GM19455 (cell line): Measurements from ENCODE around the gene NTM.

Experiments
- ATAC-seq: cut with Tn5 transposase; IDR thresholded peaks from one replicate; pipeline ENCODE4 v1.9.1; 2021; ENCODE audit not compliant: unreplicated experiment

The NTM gene

GRCh38 chr11:131540676-131541075 is 170.3 kb downstream of the NTM start:
- no peak for ATAC-seq

DNA sequence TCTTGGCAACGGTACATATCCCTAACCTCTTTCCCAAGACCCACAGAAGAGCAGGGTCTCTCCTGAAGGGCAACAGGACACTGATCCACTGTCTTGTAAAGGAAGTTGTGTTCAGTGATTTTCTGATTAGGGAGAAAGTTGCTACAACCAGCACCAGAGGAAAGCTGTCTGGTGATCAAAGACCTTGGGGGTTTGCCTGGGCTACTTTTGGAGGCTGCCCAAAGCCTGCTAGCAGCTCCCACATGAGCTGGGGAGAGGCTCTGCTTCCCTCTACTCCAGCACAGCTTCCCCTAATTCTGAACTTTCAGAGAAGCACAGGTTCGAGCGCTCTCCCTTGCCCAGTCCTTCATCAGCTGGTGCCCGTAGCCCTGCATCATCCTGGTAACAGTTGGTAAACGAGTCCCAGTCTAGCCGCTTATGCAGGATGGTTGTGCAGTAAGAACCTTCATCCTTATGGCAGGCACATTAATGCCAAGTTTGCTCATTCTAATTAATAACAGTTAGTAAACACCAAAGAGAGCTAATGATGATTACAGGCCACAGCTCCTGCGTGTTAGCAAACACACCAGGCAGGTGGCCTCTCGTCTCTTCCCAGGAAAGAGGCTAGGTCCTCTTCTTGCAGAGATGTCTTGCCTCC is 173.1 kb downstream of the NTM start:
- no peak for ATAC-seq

DNA sequence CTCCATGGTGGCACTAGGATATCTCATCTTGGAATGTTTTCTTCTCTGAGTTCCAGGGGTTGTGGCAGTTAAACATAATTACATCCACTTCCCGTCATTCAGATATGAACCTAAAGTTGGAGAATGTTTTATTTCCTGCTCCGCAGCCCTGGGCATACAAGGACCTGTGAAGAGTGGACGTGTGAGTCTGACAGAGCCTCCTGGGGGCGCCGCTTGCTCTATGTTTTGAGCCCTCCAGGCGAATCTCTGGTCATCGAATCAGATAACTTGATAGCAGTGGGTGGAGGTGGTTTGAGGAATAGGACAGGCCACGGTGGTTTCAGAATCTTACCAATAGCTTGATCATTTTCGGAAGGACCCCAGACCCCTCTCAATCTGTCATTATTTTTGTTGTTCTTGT is 174.2 kb downstream of the NTM start:
- no peak for ATAC-seq

DNA sequence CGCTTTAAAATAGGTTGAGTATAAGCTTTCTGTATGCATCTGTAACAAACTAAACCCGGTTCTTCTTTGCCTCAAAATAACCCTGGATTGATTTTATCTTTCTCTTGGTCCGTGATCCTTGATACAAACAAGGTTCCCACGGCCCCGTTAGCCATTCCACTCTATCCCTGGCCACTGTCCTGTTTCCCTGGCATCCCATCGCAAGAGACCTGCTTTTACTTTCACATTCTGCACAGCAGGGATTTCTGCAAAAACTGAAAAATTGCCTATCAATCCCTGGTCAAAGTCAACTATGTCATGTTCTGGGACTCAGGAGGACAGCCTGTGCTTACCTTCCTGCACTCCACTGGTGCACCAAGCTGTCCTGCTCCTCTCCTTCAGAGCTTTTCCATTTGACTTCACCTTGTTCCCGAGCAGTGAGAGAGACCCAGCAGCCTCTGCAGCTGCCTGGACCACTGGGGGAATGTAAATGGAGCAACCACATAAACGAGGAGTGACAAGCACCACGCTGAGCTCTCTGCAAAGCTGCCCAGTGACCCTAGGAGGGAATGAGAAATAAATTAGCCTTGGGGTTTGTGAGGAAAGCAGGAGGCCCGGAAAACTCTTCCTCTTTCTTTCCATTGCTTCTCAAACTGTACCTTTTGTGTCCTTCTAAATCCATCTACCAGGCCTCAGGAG is 175.9 kb downstream of the NTM start:
- ATAC-seq = no peak

DNA sequence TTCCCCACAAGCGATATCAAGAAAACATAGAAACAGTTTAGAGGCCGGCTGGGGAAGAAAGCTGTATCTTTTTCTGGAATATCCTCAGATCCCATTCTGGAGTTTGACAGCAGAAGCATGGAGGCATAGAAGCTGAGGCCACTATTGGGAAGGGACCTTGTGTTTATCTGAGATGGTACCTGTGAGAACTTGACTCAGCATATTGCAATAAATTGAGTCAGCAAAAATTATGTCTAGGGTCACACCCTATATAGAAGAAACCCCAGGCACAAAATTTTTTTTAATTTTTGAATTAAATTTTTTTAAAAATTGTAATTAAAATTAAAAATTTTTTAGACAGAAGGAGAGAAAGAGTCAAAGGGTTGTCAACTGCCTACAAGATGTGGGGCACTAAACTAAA is 178.7 kb downstream of the NTM start:
- no peak for ATAC-seq

DNA sequence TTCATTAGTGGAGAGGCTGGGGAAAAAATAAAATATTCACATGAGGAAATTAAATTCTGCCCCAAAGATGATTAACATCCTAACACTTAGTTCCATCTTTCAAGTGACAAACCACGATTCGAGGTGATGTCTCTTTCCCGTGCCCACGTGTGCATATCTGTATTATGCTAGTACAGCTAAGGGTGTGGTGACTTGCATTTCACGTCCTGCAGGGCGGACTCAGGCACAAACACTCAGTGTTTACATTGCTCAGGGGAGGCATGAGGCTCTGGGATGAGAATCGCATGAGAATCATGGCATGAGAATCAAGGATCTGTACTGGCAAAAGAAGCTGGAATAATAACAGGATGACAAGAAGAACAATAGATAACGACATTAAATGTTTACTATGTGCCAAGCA is 179.4 kb downstream of the NTM start:
- no peak for ATAC-seq

GRCh38 chr11:131560287-131560686 is 189.9 kb downstream of the NTM start:
- no peak for ATAC-seq

DNA sequence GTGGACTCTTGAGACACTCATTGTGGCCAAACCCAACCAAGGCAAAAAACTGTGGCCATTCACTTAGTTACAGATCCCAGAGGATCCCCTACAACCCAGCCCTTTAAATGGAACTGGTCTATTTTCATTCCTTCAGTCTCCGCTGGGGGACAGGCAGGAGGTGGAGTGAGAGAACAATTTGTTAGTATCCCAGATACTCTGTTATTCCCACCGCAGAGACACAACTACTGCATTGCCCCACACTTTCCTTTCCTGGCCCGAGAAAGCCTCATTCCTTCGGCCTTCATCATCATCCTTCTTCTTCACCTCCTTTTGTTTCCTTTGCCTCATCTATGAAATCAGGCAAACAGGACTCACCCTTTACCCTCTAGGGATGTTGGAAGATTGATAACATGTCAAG is 191.1 kb downstream of the NTM start:
- ATAC-seq = no peak

DNA sequence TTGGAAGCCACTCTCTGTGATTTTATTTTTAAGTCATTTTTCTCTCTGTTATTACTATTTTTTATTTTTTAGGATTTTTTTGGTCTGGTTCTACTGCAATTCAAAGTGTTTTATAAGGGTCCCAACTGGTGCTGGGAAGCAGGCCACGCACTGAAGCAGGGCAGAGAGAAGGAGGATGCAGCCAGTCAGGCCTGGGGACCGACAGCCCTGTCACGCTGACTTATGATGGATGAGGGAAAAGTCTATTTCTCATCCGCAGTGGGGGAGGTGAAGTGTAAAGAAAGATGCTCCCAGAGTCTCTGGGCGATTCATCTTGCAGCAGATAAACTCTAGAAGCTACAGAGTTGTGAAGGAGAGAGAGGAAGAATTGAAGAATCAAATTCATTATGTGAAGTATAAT is 191.6 kb downstream of the NTM start:
- no peak for ATAC-seq

- no peak for ATAC-seq
These were observed 197.9 kb downstream of the NTM start for GRCh38 chr11:131568318-131568717.

- ATAC-seq = no peak
These were observed 201.2 kb downstream of the NTM start for GRCh38 chr11:131571571-131571970.

- no peak for ATAC-seq
These were observed 202.0 kb downstream of the NTM start for GRCh38 chr11:131572423-131572822.

- no peak for ATAC-seq
These were observed 209.5 kb downstream of the NTM start for GRCh38 chr11:131579932-131580387.

DNA sequence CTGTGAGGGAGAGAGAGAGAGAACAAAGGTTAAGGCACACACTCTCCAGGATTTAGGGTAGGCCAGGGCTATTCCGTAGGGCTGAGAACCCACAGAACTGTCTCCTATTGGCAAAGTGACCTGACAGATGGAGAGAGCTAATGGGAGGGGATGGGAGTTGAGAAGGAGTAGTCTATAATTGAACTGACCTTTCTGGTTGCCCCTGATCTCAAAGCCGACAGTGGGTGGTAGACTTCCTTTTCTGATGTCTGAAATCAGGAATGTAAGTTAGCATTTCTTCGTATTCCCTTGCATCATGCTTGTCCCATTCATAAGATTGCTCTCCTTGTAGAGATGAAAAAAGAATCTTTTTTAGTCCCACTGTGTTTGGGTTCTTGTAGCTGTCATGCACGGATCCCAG is 210.1 kb downstream of the NTM start:
- ATAC-seq = no peak

- ATAC-seq = no peak
These were observed 210.6 kb downstream of the NTM start for GRCh38 chr11:131581046-131581445.

DNA sequence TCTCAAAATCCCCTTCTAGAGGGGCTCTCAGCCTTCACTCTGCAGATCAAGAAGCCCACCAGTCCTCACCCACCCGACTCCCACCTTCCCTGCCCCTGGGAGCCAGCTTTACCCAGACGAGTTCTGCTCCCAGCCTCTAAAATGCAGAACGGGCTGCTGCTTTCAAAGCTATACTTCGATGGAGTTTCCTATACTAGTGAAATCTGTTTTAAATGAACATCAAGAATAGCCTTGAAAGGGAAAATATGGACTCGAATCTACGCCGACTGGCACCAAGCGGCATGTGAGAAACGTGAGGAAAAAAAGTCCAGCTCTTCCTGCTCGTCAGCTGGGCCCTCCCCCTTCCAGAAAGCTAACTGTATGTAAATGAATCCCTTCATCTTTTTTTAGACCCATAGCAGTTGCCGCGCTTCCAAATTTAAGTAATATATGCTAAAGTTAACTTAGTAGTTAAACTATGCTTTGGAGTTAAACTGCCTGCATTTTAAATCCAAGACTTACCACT is 211.7 kb downstream of the NTM start:
- no peak for ATAC-seq

DNA sequence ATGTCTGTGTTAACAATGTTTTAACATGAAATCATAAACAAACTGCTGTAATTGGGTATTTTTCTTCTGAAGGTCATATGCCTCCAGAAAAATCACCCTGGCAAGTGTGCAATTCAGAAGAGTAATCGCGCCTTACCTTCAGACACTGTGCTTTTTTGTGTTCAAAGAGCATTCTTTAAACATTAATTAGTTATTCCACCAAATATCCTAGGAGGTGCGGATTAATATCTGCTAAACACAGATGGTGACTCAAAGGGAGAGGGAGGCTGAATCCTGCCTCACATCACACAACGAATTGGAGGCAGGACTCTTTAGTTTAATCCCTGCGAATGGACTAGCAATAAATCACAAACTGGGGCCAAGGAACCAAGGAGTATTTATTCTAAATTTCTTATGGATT is 213.0 kb downstream of the NTM start:
- ATAC-seq = no peak

GRCh38 chr11:131583938-131584337 is 213.5 kb downstream of the NTM start:
- no peak for ATAC-seq

- ATAC-seq = no peak
These were observed 214.6 kb downstream of the NTM start for GRCh38 chr11:131584785-131585592.

GRCh38 chr11:131588057-131588456 is 217.6 kb downstream of the NTM start:
- no peak for ATAC-seq

GRCh38 chr11:131591051-131591461 is 220.6 kb downstream of the NTM start:
- ATAC-seq = no peak

DNA sequence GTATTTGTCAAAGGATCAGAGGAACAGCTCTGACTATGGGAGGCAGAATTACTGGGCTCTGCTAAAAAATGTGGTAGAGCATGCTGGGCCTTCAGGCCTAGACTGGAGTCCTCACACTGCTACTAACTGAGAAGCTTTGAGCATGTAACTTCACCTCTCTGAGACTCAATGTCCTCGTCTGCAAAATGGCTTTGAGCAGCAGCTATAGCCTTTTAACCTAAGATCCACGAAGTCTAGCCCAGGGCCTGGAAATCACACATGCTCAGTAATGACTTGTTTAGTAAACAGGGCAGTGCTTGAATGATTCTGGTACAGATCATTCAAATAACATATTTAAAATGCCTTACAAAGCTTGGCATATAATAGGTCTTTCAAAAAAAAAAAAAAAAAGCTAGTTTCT is 221.7 kb downstream of the NTM start:
- ATAC-seq = no peak
